Measurements from ENCODE around the gene CCAR1. TPM values are rescaled to one million over a fixed set of nuclear protein-coding genes. Genes with fewer than 3 reads are reported as not detected.

Gene CCAR1
- total and polyA plus RNA-seq, 2 of the 13 experiments (the other 11 are each of a cell fraction or from before 2014, with no cell fraction given) = 74.5 to 81.6 TPM

GRCh38 chr10:68812420-68812819, 91.4 kb downstream of the CCAR1 start (continued):
- no peak for TF ChIP-seq TEAD2 (CRISPR knock-in tag; IDR thresholded peaks at IDR 0.05)
- no peak for TF ChIP-seq NFKBIZ (CRISPR knock-in tag; IDR thresholded peaks at IDR 0.05)
- TF ChIP-seq MAX (IDR thresholded peaks at IDR 0.05) = peak; percentile 92
- TF ChIP-seq ZBTB3 (CRISPR knock-in tag; IDR thresholded peaks at IDR 0.05; ENCODE audit: borderline replicate concordance, low read depth) = no peak
- TF ChIP-seq ZNF333 (CRISPR knock-in tag; IDR thresholded peaks at IDR 0.05; ENCODE audit: borderline replicate concordance) = no peak
- 0 out of 2 replicates have a peak, but pooled peaks have one; percentile 40 for TF ChIP-seq POGZ (CRISPR knock-in tag; IDR thresholded peaks at IDR 0.05)
- TF ChIP-seq GRHL1 (CRISPR knock-in tag; conservative IDR thresholded peaks at IDR 0.05) = no peak
- no peak for TF ChIP-seq ZNF761 (CRISPR knock-in tag; conservative IDR thresholded peaks at IDR 0.05)
- TF ChIP-seq SNAPC4 (CRISPR knock-in tag; IDR thresholded peaks at IDR 0.05) = no peak
- TF ChIP-seq IRX3 (CRISPR knock-in tag; IDR thresholded peaks at IDR 0.05; ENCODE audit: borderline replicate concordance, low read depth) = no peak
- TF ChIP-seq MXD1 (CRISPR knock-in tag; IDR thresholded peaks at IDR 0.05) = no peak; the same call in 1 of the 2 replicates
- no peak for TF ChIP-seq IKZF4 (CRISPR knock-in tag; IDR thresholded peaks at IDR 0.05; ENCODE audit: borderline replicate concordance, low read depth, not compliant biosample characterization)
- peak; percentile 62 for TF ChIP-seq ZFY (CRISPR knock-in tag; IDR thresholded peaks at IDR 0.05)
- TF ChIP-seq ZNF431 (CRISPR knock-in tag; IDR thresholded peaks at IDR 0.05; ENCODE audit: borderline replicate concordance, low read depth) = no peak
- no peak for TF ChIP-seq ZNF75D (CRISPR knock-in tag; IDR thresholded peaks at IDR 0.05; ENCODE audit: borderline replicate concordance)
- TF ChIP-seq ZNF317 (CRISPR knock-in tag; IDR thresholded peaks at IDR 0.05) = 0 out of 2 replicates have a peak, but pooled peaks have one; percentile 25
- no peak for TF ChIP-seq ZNF562 (CRISPR knock-in tag; IDR thresholded peaks at IDR 0.05; ENCODE audit: borderline replicate concordance)
- no peak for TF ChIP-seq ZNF768 (CRISPR knock-in tag; IDR thresholded peaks at IDR 0.05)
- TF ChIP-seq FOXK2 (IDR thresholded peaks at IDR 0.05) = 0 out of 2 replicates have a peak, but pooled peaks have one; percentile 37
- TF ChIP-seq ZNF263 (CRISPR knock-in tag; IDR thresholded peaks at IDR 0.05) = no peak
- TF ChIP-seq ZSCAN5A (CRISPR knock-in tag; IDR thresholded peaks at IDR 0.05; ENCODE audit: borderline replicate concordance) = no peak

Measured in HepG2 (cell line).